ENCODE measurements around the gene ARHGAP12.

ARHGAP12 gene

GRCh38 chr10:31878486-31878885, 50.1 kb downstream of the ARHGAP12 start:
- DNase-seq (ENCODE audit: low read depth), result no peak

GRCh38 chr10:31876652-31877352, 51.8 kb downstream of the ARHGAP12 start:
- DNase-seq (ENCODE audit: low read depth), result no peak

- DNase-seq (ENCODE audit: low read depth), result no peak
Measured at GRCh38 chr10:31875608-31876007, 53.0 kb downstream of the ARHGAP12 start.

GRCh38 chr10:31873724-31874123, 54.9 kb downstream of the ARHGAP12 start:
- no peak for DNase-seq (ENCODE audit: low read depth)

- DNase-seq (ENCODE audit: low read depth), result no peak
Measured at GRCh38 chr10:31871266-31872065, 57.2 kb downstream of the ARHGAP12 start.

- DNase-seq (ENCODE audit: low read depth), result no peak
Measured at GRCh38 chr10:31867646-31868045, 61.0 kb downstream of the ARHGAP12 start.

GRCh38 chr10:31866118-31866670, 62.4 kb downstream of the ARHGAP12 start:
- DNase-seq (ENCODE audit: low read depth), result no peak

GRCh38 chr10:31864834-31865518, 63.7 kb downstream of the ARHGAP12 start:
- no peak for DNase-seq (ENCODE audit: low read depth)

GRCh38 chr10:31855033-31855432, 73.6 kb downstream of the ARHGAP12 start:
- DNase-seq (ENCODE audit: low read depth), result no peak

GRCh38 chr10:31853629-31854028, 75.0 kb downstream of the ARHGAP12 start:
- no peak for DNase-seq (ENCODE audit: low read depth)

- no peak for DNase-seq (ENCODE audit: low read depth)
Measured at GRCh38 chr10:31851216-31851615, 77.4 kb downstream of the ARHGAP12 start.

- no peak for DNase-seq (ENCODE audit: low read depth)
Measured at GRCh38 chr10:31847515-31847914, 81.1 kb downstream of the ARHGAP12 start.

GRCh38 chr10:31838709-31839108, 89.9 kb downstream of the ARHGAP12 start:
- DNase-seq (ENCODE audit: low read depth), result no peak

GRCh38 chr10:31838065-31838464, 90.6 kb downstream of the ARHGAP12 start:
- no peak for DNase-seq (ENCODE audit: low read depth)

GRCh38 chr10:31836569-31837406, 91.8 kb downstream of the ARHGAP12 start:
- no peak for DNase-seq (ENCODE audit: low read depth)

GRCh38 chr10:31833753-31834152, 94.9 kb downstream of the ARHGAP12 start:
- DNase-seq (ENCODE audit: low read depth), result no peak

GRCh38 chr10:31832261-31832660, 96.4 kb downstream of the ARHGAP12 start:
- DNase-seq (ENCODE audit: low read depth), result no peak

GRCh38 chr10:31830887-31831286, 97.7 kb downstream of the ARHGAP12 start:
- DNase-seq (ENCODE audit: low read depth), result no peak

- DNase-seq (ENCODE audit: low read depth), result no peak
Measured at GRCh38 chr10:31829776-31830175, 98.9 kb downstream of the ARHGAP12 start.

GRCh38 chr10:31823358-31823757, 105.3 kb downstream of the ARHGAP12 start:
- DNase-seq (ENCODE audit: low read depth), result no peak

- no peak for DNase-seq (ENCODE audit: low read depth)
Measured at GRCh38 chr10:31822616-31823318, 105.9 kb downstream of the ARHGAP12 start.

Data from stimulated activated CD8-positive, alpha-beta memory T cell treated with anti-CD3 and anti-CD28 coated beads, Interleukin-15, amount 100 ng/mL, for 24 hours (primary cell).